PC-9 (cell line): ENCODE results near the gene PNKP. TPM values are rescaled to one million over a fixed set of nuclear protein-coding genes. Genes with fewer than 3 reads are reported as not detected.

Experiments used
- BruUV-seq: library from RNA; stranded (reverse); fragments of 400-500 nt; replicated peaks from 2 replicates; lab custom pipeline; 2021; lab: Mats Ljungman, UMichigan
- CTCF ChIA-PET: fragments of 300-600 bp; sonication (Branson Sonifier 250); formaldehyde crosslinking; loops from one replicate; lab custom pipeline; 2022; ENCODE audit warnings: antibody characterized with exemption; lab: Charles Lee
- POLR2A ChIA-PET: fragments of 300-600 bp; sonication (Branson Sonifier 250); formaldehyde crosslinking; loops from one replicate; lab custom pipeline; 2022; ENCODE audit warnings: antibody characterized with exemption; ENCODE audit not compliant: unreplicated experiment; lab: Charles Lee
- DNase-seq, 2 experiments: peaks; one replicate each; pipeline versions ENCODE4 v3.0.0 to v3.0.0-alpha.2; 2015 to 2022; ENCODE audit warnings: mixed read lengths in 1 of 2
- H2AFZ ChIP-seq: fragments of 200-600 bp; sonication (generic); 2 replicates; pipeline ENCODE4 v1.8.1; 2017; ENCODE audit warnings: antibody characterized with exemption
- H3F3A ChIP-seq: fragments of 200-600 bp; sonication (generic); 2 replicates; pipeline ENCODE4 v1.8.1; 2017; ENCODE audit warnings: antibody characterized with exemption, mild to moderate bottlenecking, low read depth; ENCODE audit not compliant: insufficient read depth
- H3K27ac ChIP-seq: fragments of 200-600 bp; sonication (generic); 2 replicates; pipeline ENCODE4 v1.6.1; 2016; ENCODE audit warnings: mixed run types
- H3K27me3 ChIP-seq: fragments of 200-600 bp; sonication (generic); 2 replicates; pipeline ENCODE4 v1.6.1; 2016; ENCODE audit warnings: low read depth, mixed run types; ENCODE audit not compliant: insufficient read depth
- H3K36me3 ChIP-seq: fragments of 200-600 bp; sonication (generic); 2 replicates; pipeline ENCODE4 v1.6.1; 2016; ENCODE audit warnings: low read depth, mixed run types
- H3K4me1 ChIP-seq: fragments of 200-600 bp; sonication (generic); replicated peaks from 2 replicates; pipeline ENCODE4 v1.6.1; 2016; ENCODE audit warnings: mixed run types; ENCODE audit not compliant: insufficient read depth
- H3K4me2 ChIP-seq: fragments of 200-600 bp; sonication (generic); 2 replicates; pipeline ENCODE4 v1.6.1; 2017; ENCODE audit warnings: mixed run types
- H3K4me3 ChIP-seq: fragments of 200-600 bp; sonication (generic); 2 replicates; pipeline ENCODE4 v1.6.1; 2016; ENCODE audit warnings: mixed run types
- H3K79me2 ChIP-seq: fragments of 200-600 bp; sonication (generic); 2 replicates; pipeline ENCODE4 v1.6.1; 2017; ENCODE audit warnings: low read depth, mixed run types
- H3K9me2 ChIP-seq: fragments of 200-600 bp; sonication (generic); 2 replicates; pipeline ENCODE4 v1.8.1; 2017; ENCODE audit warnings: mild to moderate bottlenecking; ENCODE audit not compliant: insufficient read depth
- H3K9me3 ChIP-seq: fragments of 200-600 bp; sonication (generic); 2 replicates; pipeline ENCODE4 v1.8.1; 2016; ENCODE audit warnings: low read depth; ENCODE audit not compliant: insufficient read depth
- H4K20me1 ChIP-seq: fragments of 200-600 bp; sonication (generic); 2 replicates; pipeline ENCODE4 v1.8.1; 2017; ENCODE audit not compliant: insufficient read depth
- CTCF ChIP-seq: fragments of 200-600 bp; sonication (generic); conservative IDR thresholded peaks from 2 replicates; pipeline ENCODE4 v1.6.1; 2017; ENCODE audit warnings: mixed run types, antibody characterized with exemption, mild to moderate bottlenecking, moderate library complexity
- EZH2 ChIP-seq: fragments of 200-600 bp; sonication (generic); IDR thresholded peaks from 2 replicates; pipeline ENCODE4 v1.8.0; 2017; ENCODE audit warnings: antibody characterized with exemption, low read depth
- intact Hi-C: fragments of 100-400 bp; cut with micrococcal nuclease; formaldehyde crosslinking; loops from one replicate; pipeline ENCODE4 v1.10.0; 2022; ENCODE audit not compliant: unreplicated experiment
- total RNA-seq: library from RNA; stranded (reverse); gene quantifications from 2 replicates; pipeline ENCODE4 v1.2.3, GENCODE V29; 2021

The PNKP gene
- total RNA-seq, 1 experiment from 2014 or later: 82.7 TPM

GRCh38 chr19:49837425-49837824, 30.0 kb downstream of the PNKP start:
- TF ChIP-seq CTCF (no peak), EZH2 (no peak)
- POLR2A ChIA-PET: no interaction called here

GRCh38 chr19:49837009-49837310, 30.4 kb downstream of the PNKP start:
- Histone ChIP-seq H4K20me1 (peaks cover 8% of the 10 kb centered on the region; the same call in 1 of the 2 replicates), H3K9me2 (no peaks in the 10 kb centered on the region), H3K27me3 (no peaks in the 10 kb centered on the region), H3F3A (peaks cover 12% of the 10 kb centered on the region), H2AFZ (no peak overlapping the region), H3K79me2 (no peaks in the 10 kb centered on the region), H3K27ac (no peak overlapping the region), H3K4me1 (no peaks in the 10 kb centered on the region), H3K9me3 (no peaks in the 10 kb centered on the region), H3K36me3 (peaks cover 19% of the 10 kb centered on the region), H3K4me2 (no peak overlapping the region), H3K4me3 (no peak overlapping the region)
- no TSS peak for BruUV-seq
- TF ChIP-seq EZH2 (no peak), CTCF (no peak)
- no peak for DNase-seq
- intact Hi-C loops: no loop called here
- ChIA-PET POLR2A (no interaction called here), CTCF (no interaction called here)

More at GRCh38 chr19:49837425-49837824, 30.0 kb downstream of the PNKP start:
- Histone ChIP-seq H3K4me2 (no peak overlapping the region), H3K9me3 (no peaks in the 10 kb centered on the region), H3K36me3 (peaks cover 19% of the 10 kb centered on the region), H3K27ac (no peak overlapping the region), H3K79me2 (no peaks in the 10 kb centered on the region), H3K4me3 (no peak overlapping the region), H3K9me2 (no peaks in the 10 kb centered on the region), H3K4me1 (no peaks in the 10 kb centered on the region), H4K20me1 (peaks cover 8% of the 10 kb centered on the region; the same call in 1 of the 2 replicates), H3F3A (peaks cover 17% of the 10 kb centered on the region), H2AFZ (no peak overlapping the region), H3K27me3 (no peaks in the 10 kb centered on the region)
- CTCF ChIA-PET: no interaction called here
- intact Hi-C loops: no loop called here
- DNase-seq: no peak
- no TSS peak for BruUV-seq

GRCh38 chr19:49836176-49837008, 31.0 kb downstream of the PNKP start:
- peaks cover 8% of the 10 kb centered on the region; the same call in 1 of the 2 replicates for H4K20me1 ChIP-seq
- H3K9me2 ChIP-seq: no peaks in the 10 kb centered on the region
- no peaks in the 10 kb centered on the region for H3K79me2 ChIP-seq
- no peak overlapping the region for H3K4me2 ChIP-seq
- H3K4me3 ChIP-seq: no peak overlapping the region
- DNase-seq: no peak
- intact Hi-C loops: no loop called here
- BruUV-seq: no TSS peak
- H3K27ac ChIP-seq: no peak overlapping the region
- ChIA-PET CTCF (no interaction called here), POLR2A (no interaction called here)
- TF ChIP-seq CTCF (no peak), EZH2 (no peak)
- no peaks in the 10 kb centered on the region for H3K4me1 ChIP-seq
- H3K9me3 ChIP-seq: no peaks in the 10 kb centered on the region
- H3K27me3 ChIP-seq: no peaks in the 10 kb centered on the region
- H2AFZ ChIP-seq: no peak overlapping the region
- peaks cover 9% of the 10 kb centered on the region for H3F3A ChIP-seq
- H3K36me3 ChIP-seq: peaks cover 19% of the 10 kb centered on the region
